HUES48 (cell line): ENCODE results near the gene MUS81.

Experiments
- H3K27ac ChIP-seq: one replicate; pipeline ENCODE4 v1.7.0; 2013; ENCODE audit warnings: low read depth, low read length, inconsistent platforms
- H3K27me3 ChIP-seq: 2 replicates; pipeline ENCODE4 v1.6.1; 2013; ENCODE audit warnings: mild to moderate bottlenecking, low read length; ENCODE audit not compliant: control insufficient read depth, insufficient read depth
- H3K36me3 ChIP-seq: 2 replicates; pipeline ENCODE4 v1.6.1; 2013; ENCODE audit warnings: low read length; ENCODE audit not compliant: control insufficient read depth, insufficient read depth
- H3K4me1 ChIP-seq: 2 replicates; pipeline ENCODE4 v1.6.1; 2013; ENCODE audit warnings: mild to moderate bottlenecking, low read length; ENCODE audit not compliant: control insufficient read depth, insufficient read depth
- H3K4me3 ChIP-seq: 2 replicates; pipeline ENCODE4 v1.5.1; 2013; ENCODE audit warnings: mild to moderate bottlenecking, low read depth, low read length
- H3K9ac ChIP-seq: 2 replicates; pipeline ENCODE4 v1.6.1; 2013; ENCODE audit warnings: mild to moderate bottlenecking, low read depth, low read length, moderate library complexity
- H3K9me3 ChIP-seq: 2 replicates; pipeline ENCODE4 v1.6.1; 2013; ENCODE audit warnings: low read length; ENCODE audit not compliant: control insufficient read depth, insufficient read depth

MUS81 gene

DNA sequence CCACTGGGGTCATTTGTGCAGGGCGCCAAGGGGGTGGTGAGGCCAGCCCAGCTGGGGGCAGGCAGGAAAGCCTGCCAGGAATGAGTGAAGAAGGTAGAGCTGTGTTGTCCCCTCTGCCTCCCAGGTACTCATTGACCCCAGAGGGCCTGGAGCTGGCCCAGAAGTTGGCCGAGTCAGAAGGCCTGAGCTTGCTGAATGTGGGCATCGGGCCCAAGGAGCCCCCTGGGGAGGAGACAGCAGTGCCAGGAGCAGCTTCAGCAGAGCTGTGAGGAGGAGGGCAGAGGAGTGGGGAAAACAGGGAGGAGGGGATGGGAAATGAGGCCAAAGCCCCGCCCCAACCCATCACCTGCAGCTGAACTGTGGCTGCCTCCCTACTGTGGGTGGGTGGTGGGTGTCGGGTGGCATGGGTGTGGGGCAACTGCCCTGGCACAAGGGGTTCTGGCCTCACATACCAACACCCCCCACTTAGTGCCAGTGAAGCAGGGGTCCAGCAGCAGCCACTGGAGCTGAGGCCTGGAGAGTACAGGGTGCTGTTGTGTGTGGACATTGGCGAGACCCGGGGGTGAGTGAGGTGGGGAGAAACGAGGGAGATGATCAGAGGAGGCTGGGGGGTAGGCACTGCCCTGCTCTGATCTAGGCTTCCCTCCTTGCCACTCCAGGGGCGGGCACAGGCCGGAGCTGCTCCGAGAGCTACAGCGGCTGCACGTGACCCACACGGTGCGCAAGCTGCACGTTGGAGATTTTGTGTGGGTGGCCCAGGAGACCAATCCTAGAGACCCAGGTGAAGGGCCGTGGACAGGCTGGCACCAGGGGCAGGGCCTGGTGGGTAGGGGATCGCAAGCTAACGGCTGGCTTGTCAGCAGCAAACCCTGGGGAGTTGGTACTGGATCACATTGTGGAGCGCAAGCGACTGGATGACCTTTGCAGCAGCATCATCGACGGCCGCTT is 3.0 kb downstream of the MUS81 start:
- H3K9ac ChIP-seq, result no peak overlapping the region
- no peaks in the 10 kb centered on the region for H3K9me3 ChIP-seq
- H3K4me3 ChIP-seq, result no peak overlapping the region
- H3K27ac ChIP-seq, result no peak overlapping the region
- H3K27me3 ChIP-seq, result no peaks in the 10 kb centered on the region
- 0 out of 2 replicates have a peak, but pooled peaks cover 4% of the 10 kb centered on the region for H3K4me1 ChIP-seq
- peaks cover 51% of the 10 kb centered on the region for H3K36me3 ChIP-seq

DNA sequence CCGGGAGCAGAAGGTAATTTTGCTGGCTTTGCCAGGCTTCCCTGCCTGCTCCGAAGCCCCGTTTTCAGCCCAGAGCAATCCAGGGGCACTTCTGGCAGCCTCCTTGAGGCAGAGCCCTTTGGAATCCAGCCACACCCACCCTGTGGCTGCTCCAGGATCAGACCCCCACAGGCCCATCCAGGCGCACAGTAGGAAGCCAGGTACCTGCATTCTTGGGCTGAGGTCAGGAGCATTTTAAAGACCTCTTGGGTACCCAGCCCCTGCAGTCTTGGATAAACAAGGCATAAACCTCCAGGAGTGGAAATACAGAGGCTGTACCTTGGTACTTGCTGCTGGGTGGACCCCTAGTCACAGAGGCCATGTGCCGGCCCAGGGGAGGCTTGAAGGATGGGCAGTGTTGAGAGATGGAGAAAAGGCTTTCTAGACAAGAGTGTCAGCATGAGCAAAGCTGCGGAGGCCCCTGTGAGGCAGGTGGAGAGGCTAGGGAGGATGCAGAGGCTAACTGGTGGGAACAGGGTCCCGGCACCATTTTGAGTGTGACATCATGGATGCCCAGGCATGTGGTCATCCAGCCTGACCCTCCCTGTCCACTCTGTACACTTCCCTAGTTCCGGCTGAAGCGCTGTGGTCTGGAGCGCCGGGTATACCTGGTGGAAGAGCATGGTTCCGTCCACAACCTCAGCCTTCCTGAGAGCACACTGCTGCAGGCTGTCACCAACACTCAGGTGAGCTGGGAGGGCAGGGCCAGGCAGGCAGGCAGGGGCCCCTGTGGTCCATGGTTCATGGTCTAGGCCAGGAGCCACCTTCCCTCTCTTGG is 3.9 kb downstream of the MUS81 start:
- H3K4me3 ChIP-seq, result no peak overlapping the region
- no peak overlapping the region for H3K27ac ChIP-seq
- no peaks in the 10 kb centered on the region for H3K9me3 ChIP-seq
- peaks cover 51% of the 10 kb centered on the region for H3K36me3 ChIP-seq
- H3K9ac ChIP-seq, result no peak overlapping the region
- H3K4me1 ChIP-seq, result 0 out of 2 replicates have a peak, but pooled peaks cover 4% of the 10 kb centered on the region
- no peaks in the 10 kb centered on the region for H3K27me3 ChIP-seq

DNA sequence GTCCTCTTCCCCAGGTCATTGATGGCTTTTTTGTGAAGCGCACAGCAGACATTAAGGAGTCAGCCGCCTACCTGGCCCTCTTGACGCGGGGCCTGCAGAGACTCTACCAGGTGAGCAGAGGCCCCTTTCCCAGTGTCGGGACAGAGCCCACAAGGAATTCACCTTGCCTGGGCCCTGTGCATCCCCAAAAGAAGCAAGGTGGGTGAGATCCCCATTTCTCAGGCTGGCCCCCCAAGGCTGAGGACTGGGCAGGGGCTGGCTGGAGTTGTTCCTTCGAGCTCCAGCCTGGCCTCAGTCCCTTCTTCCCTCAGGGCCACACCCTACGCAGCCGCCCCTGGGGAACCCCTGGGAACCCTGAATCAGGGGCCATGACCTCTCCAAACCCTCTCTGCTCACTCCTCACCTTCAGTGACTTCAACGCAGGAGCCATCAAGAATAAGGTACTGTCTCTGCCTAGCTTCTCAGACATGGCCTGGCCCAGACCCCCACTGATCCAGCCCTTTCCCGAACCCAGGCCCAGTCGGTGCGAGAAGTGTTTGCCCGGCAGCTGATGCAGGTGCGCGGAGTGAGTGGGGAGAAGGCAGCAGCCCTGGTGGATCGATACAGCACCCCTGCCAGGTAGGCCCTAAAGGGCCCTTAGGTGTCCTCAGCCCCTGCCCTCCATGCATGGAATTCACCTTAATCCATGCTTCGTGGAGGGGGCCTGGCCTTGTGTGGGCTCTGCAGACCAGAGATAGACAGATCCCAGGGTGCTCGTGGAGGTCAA is 4.7 kb downstream of the MUS81 start:
- peaks cover 51% of the 10 kb centered on the region for H3K36me3 ChIP-seq

DNA sequence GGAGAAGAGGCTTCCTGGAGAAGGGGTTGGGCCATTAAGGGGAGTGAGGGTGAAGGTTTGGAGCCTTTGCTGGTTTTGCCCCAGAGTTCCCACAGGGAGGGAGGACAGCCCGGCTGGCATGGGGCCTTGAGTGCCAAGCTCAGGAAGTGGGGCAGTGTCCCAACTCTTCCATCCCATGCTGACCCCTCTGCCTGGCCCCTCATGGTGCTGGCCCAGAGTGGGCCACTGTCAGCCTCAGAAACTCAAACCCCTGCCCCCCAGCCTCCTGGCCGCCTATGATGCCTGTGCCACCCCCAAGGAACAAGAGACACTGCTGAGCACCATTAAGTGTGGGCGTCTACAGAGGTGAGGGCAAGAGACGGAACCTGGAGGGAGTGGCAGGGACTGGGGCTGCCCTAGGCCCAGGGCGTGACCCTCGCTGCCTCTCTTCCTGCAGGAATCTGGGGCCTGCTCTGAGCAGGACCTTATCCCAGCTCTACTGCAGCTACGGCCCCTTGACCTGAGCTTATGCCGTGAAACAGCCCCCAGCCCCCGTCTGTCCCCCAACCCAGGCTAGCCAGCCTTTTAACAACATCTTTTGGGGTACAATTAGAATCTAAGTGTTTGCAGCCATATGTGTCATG is 5.4 kb downstream of the MUS81 start:
- 0 out of 2 replicates have a peak, but pooled peaks cover 4% of the 10 kb centered on the region for H3K4me1 ChIP-seq
- H3K4me3 ChIP-seq, result no peak overlapping the region
- no peak overlapping the region for H3K27ac ChIP-seq
- H3K36me3 ChIP-seq, result peaks cover 51% of the 10 kb centered on the region
- H3K27me3 ChIP-seq, result no peaks in the 10 kb centered on the region
- no peak overlapping the region for H3K9ac ChIP-seq
- H3K9me3 ChIP-seq, result no peaks in the 10 kb centered on the region

More for the DNA sequence above, 4.7 kb downstream of the MUS81 start:
- no peak overlapping the region for H3K9ac ChIP-seq
- H3K4me1 ChIP-seq, result 0 out of 2 replicates have a peak, but pooled peaks cover 4% of the 10 kb centered on the region
- H3K9me3 ChIP-seq, result no peaks in the 10 kb centered on the region
- no peak overlapping the region for H3K27ac ChIP-seq
- H3K4me3 ChIP-seq, result no peak overlapping the region
- no peaks in the 10 kb centered on the region for H3K27me3 ChIP-seq

DNA sequence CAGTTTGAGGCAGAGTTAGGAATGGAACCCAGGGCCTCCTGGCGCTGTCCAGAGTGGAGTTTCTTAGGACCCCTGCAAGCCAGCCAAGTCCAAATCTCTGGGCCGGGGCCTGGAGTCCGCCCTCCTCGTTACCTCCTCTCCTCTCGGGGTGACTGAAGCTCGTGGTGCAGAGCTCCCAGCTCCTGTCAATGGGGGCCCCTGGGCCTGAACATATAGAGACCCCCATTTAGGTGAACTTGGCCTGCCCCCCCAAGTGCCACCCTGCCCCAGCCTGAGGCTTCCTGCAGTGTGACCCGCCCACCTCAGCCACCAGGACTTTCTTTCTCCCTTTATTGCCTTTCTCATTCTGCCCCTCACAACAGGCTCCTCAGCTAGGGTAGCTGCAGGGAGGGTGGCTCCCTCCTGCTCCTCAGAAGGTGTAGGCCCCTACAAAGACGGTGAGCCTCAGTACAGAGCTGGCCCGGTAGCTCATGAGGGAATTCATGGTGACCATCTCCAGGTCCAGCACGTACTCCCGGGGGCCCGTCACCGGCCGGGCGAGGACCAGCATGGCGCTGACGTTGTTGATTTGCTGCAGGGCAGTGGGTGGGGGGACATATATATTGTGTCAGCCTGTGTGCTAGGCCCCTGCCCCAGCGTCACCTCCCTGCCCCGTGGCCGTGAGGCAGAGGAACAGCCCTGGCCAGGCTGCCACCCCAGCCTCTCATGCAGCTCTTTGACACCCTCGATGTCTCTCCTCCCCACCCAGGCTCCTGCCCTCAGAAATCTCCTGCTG is 6.5 kb downstream of the MUS81 start:
- no peak overlapping the region for H3K27ac ChIP-seq

DNA sequence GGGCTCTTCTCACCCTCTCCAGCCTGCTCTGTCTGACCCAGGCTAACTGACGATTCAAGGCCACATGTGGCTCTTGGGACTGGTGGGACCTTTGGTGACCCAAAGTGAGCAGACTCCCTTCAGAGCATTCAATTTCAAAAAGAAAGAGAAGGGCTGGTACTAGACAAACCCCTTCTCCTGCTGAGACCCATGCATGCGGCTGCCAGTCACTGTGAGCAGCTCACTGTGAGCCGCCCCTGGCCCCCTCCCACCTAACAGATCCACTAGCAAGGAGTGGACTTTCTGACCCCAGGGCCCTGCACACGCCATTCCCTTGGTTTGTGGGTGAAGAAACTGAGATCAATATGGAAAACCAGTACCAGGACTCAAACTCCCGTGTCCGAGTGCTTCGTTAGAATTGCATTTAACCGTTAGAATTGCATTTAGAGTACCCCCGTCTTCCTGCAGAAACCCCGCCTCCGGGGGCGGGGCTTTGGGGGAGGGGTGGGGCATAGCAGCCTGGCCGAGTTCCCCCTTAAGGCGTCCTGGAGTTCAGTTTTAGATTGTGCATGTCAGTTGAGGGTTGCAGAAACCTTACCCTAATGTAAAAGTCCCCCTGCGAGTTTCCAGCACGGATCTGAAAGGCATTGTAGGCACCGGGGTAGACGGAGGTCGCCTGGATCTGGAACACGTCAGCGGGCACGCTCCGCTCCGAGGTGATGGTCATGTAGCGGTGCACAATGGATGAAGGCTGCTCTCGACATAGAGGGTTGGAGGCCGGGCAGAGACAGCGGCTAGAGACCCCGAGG is 7.2 kb downstream of the MUS81 start:
- H3K9ac ChIP-seq, result no peak overlapping the region

More for the DNA sequence above, 6.5 kb downstream of the MUS81 start:
- no peaks in the 10 kb centered on the region; the same call in 1 of the 2 replicates for H3K27me3 ChIP-seq
- no peak overlapping the region for H3K9ac ChIP-seq
- H3K36me3 ChIP-seq, result peaks cover 51% of the 10 kb centered on the region
- H3K4me1 ChIP-seq, result 0 out of 2 replicates have a peak, but pooled peaks cover 4% of the 10 kb centered on the region
- no peaks in the 10 kb centered on the region for H3K9me3 ChIP-seq
- no peak overlapping the region for H3K4me3 ChIP-seq

DNA sequence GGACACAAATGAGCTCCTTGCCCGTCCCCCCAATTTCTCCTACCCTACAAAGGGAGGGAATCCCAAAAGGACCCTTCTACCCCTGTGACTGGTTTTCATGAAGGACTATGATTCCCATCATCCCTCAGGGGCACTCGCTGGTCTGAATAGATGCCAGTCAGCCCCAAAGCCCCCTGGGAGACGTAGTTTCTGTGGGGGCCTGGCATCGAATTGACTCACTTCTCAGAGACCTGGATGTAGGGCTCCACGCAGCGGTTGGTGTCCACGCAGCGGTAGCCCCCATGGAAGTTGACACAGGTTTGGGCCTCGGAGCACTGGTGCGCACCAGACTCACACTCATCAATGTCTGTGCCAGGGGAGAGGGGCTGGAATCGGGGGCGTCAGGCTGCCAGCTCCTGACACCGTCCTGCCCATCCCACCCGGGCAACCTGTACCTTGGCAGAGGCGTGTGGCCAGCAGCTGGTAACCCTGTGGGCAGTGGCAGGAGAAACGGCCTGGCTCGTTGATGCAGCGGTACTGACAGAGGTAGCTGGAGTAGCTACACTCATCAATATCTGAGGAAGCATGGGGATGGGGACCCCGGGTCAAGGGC is 7.9 kb downstream of the MUS81 start:
- Histone ChIP-seq H3K9me3 (no peaks in the 10 kb centered on the region), H3K27me3 (no peaks in the 10 kb centered on the region; the same call in 1 of the 2 replicates), H3K27ac (no peak overlapping the region), H3K4me3 (peak overlapping the region; percentile 57), H3K9ac (no peak overlapping the region), H3K4me1 (0 out of 2 replicates have a peak, but pooled peaks cover 4% of the 10 kb centered on the region), H3K36me3 (peaks cover 40% of the 10 kb centered on the region)

More for the DNA sequence above, 7.2 kb downstream of the MUS81 start:
- Histone ChIP-seq H3K27me3 (no peaks in the 10 kb centered on the region; the same call in 1 of the 2 replicates), H3K27ac (no peak overlapping the region), H3K4me1 (0 out of 2 replicates have a peak, but pooled peaks cover 4% of the 10 kb centered on the region), H3K9me3 (no peaks in the 10 kb centered on the region), H3K36me3 (peaks cover 46% of the 10 kb centered on the region), H3K4me3 (peak overlapping the region; percentile 57)

DNA sequence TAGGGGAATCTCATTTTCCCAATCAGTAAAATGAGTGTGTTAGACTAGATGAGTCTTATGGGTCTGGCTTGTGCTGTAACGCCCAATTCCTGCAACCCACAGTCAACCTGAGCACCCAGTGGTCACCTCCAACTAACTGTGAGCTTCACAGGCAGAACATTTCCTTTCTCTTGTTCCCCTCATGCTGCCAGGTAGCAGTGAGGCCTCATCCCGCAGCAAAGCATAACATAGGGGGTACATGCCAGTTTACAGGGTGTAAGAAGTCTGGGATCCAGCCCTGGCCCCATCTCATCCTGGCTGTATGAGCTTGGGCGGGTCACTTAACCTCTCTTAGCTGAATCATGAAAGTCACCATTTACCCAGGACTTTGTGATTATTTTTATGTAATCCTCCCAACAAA is 8.7 kb downstream of the MUS81 start:
- Histone ChIP-seq H3K9me3 (no peaks in the 10 kb centered on the region), H3K4me3 (no peak overlapping the region), H3K27ac (no peak overlapping the region), H3K36me3 (peaks cover 33% of the 10 kb centered on the region), H3K9ac (no peak overlapping the region), H3K27me3 (no peaks in the 10 kb centered on the region; the same call in 1 of the 2 replicates), H3K4me1 (0 out of 2 replicates have a peak, but pooled peaks cover 4% of the 10 kb centered on the region)
